Measurements from ENCODE around the gene CA6. TPM values are rescaled to one million over a fixed set of nuclear protein-coding genes. Genes with fewer than 3 reads are reported as not detected.
"Not testable (repeated sequence)": the region's sequence is repeated elsewhere in the genome, so short reads cannot be mapped to it uniquely, and the experiment has no call there.

CA6 gene
- not detected for polyA plus RNA-seq

DNA sequence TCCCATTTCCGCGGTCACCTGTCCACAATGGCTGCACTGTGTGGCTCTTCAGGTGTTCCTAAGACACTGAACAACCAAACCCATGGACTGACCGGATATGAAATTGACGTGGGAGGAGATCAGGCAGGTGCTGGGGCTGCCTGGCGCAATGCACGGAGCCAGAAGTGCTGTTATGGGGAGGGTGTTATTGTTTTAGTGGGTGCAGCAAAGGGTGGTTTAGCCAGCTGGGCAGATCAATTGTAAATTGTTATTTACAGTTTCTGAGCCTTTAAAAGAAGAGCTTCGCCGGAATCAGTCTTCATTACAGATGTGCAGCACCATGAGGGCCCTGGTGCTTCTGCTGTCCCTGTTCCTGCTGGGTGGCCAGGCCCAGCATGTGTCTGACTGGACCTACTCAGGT, at the start of gene CA6:
TSS of gene CA6 (plus strand) at position 301 of the 400 bp plus-strand sequence. CDS start at position 320, 19 bp downstream.
- peaks cover 1 to 6% (median 3%) of the 10 kb centered on the region in 3 donors for H3K27me3 Mint-ChIP-seq (ENCODE audit: low read depth in 3 of 3)
- no peak for DNase-seq
- peak within 1 kb of the TSS in 3 of 5 donors; percentile 9 to 20 (median 10) for H3K4me3 Mint-ChIP-seq
- peak within 1 kb of the TSS in 3 of 6 donors; percentile 34 to 72 (median 40) for H3K27ac Mint-ChIP-seq
- H3K4me1 Mint-ChIP-seq: peaks cover 10 to 14% of the 10 kb centered on the region in 2 donors
- no peaks in the 10 kb centered on the region for H3K9me3 Mint-ChIP-seq
- H3K36me3 Mint-ChIP-seq: no peaks in the 10 kb centered on the region

DNA sequence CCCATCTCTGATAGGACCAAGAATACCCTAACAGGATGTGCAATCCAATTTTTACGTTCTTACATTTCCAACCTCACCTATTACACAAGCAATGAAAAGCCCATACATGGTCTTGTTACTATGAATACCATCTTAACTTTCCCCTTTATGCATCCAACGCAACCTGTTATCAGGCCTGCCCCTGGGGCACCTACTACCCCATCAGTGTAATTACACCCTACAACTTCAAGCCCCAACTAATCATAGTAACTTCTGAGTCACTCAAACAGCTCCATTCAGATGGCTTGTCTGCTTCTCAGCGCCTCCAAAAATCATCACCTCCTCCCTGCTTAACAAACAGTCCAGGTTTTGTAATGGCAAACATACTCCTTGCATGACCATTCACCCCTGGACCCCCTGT, 48.9 kb upstream of the CA6 start:
- H3K36me3 Mint-ChIP-seq; DNase-seq; H3K4me1 Mint-ChIP-seq; H3K9me3 Mint-ChIP-seq; H3K27ac Mint-ChIP-seq; H3K27me3 Mint-ChIP-seq (ENCODE audit: low read depth in 3 of 3); H3K4me3 Mint-ChIP-seq: not testable (repeated sequence)

DNA sequence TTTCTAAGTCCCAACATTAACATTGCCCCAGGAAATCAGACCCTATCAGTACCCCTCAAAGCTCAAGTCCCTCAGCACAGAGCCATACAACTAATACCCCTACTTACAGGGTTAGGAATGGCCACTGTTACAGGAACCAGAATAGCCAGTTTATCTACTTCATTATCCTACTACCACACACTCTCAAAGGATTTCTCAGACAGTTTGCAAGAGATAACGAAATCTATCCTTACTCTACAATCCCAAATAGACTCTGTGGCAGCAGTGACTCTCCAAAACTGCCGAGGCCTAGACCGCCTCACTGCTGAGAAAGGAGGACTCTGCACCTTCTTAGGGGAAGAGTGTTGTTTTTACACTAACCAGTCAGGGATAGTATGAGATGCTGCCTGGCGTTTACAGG, 48.2 kb upstream of the CA6 start:
- not testable (repeated sequence) for H3K4me1 Mint-ChIP-seq; H3K36me3 Mint-ChIP-seq; H3K4me3 Mint-ChIP-seq; H3K9me3 Mint-ChIP-seq; H3K27me3 Mint-ChIP-seq (ENCODE audit: low read depth in 3 of 3); DNase-seq; H3K27ac Mint-ChIP-seq

DNA sequence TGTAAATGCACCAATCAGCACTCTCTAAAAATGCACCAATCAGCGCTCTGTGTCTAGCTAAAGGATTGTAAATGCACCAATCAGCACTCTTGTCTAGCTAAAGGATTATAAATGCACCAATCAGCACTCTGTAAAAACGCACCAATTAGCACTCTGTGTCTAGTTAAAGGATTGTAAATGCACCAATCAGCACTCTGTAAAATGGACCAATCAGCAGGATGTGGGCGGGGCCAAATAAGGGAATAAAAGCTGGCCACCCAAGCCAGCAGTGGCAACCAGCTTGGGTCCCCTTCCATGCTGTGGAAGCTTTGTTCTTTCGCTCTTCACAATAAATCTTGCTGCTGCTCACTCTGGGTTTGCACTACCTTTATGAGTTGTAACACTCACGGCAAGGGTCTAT, 47.2 kb upstream of the CA6 start:
- not testable (repeated sequence) for H3K9me3 Mint-ChIP-seq; H3K27ac Mint-ChIP-seq; H3K4me1 Mint-ChIP-seq; H3K36me3 Mint-ChIP-seq; H3K4me3 Mint-ChIP-seq; H3K27me3 Mint-ChIP-seq (ENCODE audit: low read depth in 3 of 3); DNase-seq

DNA sequence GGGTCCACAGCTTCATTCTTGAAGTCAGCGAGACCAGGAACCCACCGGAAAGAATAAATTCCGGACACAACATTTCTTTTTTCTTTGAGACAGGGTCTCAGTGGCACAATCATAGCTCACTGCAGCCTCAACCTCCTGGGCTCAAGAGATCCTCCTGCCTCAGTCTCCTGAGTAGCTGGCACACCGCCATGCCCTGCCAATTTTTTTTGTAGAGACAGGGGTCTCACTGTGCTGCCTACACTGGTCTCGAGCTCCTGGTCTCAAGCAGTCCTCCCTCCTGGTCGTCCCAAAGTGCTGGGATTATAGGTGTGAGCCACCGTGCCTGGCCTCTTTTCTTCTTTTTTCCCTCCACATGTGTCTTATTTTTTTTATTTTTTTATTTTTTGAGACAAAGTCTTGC, 46.6 kb upstream of the CA6 start:
- no peaks in the 10 kb centered on the region for H3K36me3 Mint-ChIP-seq
- peaks cover 2 to 4% (median 3%) of the 10 kb centered on the region in 3 donors for H3K27me3 Mint-ChIP-seq (ENCODE audit: low read depth in 3 of 3)
- no peak overlapping the region for H3K4me3 Mint-ChIP-seq
- DNase-seq: no peak
- H3K9me3 Mint-ChIP-seq: no peaks in the 10 kb centered on the region
- H3K27ac Mint-ChIP-seq: no peak overlapping the region
- H3K4me1 Mint-ChIP-seq: peaks cover 3 to 6% of the 10 kb centered on the region in 2 donors

DNA sequence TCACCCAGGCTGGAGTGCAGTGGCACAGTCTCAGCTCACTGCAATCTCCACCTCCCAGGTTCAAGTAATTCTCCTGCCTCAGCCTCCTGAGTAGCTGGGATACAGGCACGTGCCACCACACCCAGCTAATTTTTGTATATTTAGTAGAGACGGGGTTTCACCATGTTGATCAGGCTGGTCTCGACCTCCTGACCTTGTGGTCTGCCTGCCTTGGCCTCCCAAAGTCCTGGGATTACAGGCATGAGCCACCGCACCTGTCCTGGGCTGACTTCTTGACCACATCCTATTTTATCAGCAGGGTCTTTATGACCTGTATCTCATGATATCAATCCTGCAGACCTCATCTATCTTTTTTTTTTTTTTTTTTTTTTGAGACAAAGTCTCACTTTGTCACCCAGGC, 45.0 kb upstream of the CA6 start:
- DNase-seq; H3K4me3 Mint-ChIP-seq; H3K27me3 Mint-ChIP-seq (ENCODE audit: low read depth in 3 of 3); H3K27ac Mint-ChIP-seq; H3K36me3 Mint-ChIP-seq; H3K4me1 Mint-ChIP-seq; H3K9me3 Mint-ChIP-seq: not testable (repeated sequence)

DNA sequence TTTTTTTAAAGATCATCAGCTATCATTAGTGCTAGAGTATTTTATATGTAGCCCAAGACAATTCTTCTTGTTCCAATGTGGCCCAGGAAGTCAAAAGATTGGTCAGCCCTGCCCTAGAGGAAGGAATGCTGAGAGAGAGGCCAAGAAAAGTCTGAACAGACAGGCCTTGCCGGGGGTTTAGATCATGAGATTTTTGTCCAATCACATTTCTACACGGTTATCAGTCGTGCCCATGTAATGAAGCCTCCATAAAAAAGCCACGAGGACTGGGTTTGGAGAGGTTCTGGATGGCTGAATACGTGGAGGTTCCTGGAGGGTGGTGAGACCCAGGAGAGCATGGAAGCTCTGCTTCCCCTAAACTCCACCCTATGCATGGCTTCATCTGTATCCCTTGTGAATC, 42.9 kb upstream of the CA6 start:
- Mint-ChIP-seq H3K4me1 (peaks cover 3 to 6% of the 10 kb centered on the region in 2 donors), H3K27ac (no peak overlapping the region), H3K4me3 (no peak overlapping the region), H3K9me3 (no peaks in the 10 kb centered on the region), H3K36me3 (no peaks in the 10 kb centered on the region), H3K27me3 (ENCODE audit: low read depth in 3 of 3) (peaks cover 0 to 4% (median 3%) of the 10 kb centered on the region in 3 donors)
- DNase-seq: no peak

DNA sequence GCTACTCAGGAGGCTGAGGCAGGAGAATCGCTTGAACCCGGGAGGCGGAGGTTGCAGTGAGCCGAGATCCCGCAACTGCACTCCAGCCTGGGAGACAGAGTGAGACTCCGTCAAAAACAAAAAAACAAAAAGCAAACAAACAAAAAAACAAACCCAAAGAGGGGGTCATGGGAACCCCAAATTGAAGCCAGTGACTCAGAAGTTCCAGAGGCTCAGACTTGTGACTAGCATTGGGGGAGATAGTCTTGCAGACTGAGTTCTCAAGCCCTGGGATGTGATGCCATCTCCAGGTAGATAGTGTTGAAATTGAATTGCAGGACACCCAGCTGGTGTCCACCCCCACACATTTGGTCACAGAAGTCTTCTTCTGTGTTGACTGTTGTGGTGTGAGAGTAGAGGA, 42.3 kb upstream of the CA6 start:
- H3K36me3 Mint-ChIP-seq: no peaks in the 10 kb centered on the region
- H3K4me3 Mint-ChIP-seq: no peak overlapping the region
- no peaks in the 10 kb centered on the region for H3K9me3 Mint-ChIP-seq
- no peak for DNase-seq
- peaks cover 2 to 4% (median 3%) of the 10 kb centered on the region in 3 donors for H3K27me3 Mint-ChIP-seq (ENCODE audit: low read depth in 3 of 3)
- H3K27ac Mint-ChIP-seq: no peak overlapping the region
- H3K4me1 Mint-ChIP-seq: peaks cover 3 to 5% of the 10 kb centered on the region in 2 donors

DNA sequence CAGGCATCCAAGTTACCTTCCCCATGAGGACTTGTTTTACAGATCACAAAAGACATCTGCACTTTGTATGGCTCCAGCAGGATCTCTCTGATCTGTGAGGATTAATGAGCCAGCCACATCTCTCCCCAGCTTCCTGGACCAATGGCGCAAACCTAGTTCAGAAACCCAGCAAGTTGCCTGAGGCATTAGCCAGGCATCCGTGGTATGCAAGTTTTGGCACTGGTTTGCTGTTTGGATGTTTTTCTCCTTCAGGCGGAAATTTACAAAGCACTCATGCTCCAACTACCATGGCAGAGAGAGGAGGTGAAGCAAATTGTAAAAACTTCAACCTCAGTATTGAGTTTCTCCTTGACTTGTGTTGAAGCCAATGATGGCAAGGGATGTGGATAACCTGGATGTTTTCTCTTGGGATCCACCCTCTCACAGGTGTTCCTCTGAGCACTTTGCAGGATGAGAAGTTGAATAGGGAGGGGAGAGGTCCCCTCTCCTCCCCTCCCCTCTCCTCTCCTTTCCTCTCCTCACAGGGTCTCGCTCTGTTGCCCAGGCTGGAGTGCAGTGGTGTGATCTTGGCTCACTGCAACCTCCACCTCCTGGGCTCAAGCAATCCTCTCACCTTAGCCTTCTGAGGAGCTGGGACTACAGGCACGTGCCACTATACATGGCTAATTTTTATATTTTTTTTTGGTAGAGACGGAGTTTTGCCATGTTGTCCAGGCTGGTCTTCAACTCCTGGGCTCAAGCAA, 41.6 kb upstream of the CA6 start:
- Mint-ChIP-seq H3K27ac (no peak overlapping the region), H3K4me1 (no peaks in the 10 kb centered on the region), H3K4me3 (no peak overlapping the region), H3K9me3 (no peaks in the 10 kb centered on the region), H3K27me3 (ENCODE audit: low read depth in 3 of 3) (peaks cover 0 to 2% (median 2%) of the 10 kb centered on the region in 3 donors), H3K36me3 (no peaks in the 10 kb centered on the region)
- no peak for DNase-seq

DNA sequence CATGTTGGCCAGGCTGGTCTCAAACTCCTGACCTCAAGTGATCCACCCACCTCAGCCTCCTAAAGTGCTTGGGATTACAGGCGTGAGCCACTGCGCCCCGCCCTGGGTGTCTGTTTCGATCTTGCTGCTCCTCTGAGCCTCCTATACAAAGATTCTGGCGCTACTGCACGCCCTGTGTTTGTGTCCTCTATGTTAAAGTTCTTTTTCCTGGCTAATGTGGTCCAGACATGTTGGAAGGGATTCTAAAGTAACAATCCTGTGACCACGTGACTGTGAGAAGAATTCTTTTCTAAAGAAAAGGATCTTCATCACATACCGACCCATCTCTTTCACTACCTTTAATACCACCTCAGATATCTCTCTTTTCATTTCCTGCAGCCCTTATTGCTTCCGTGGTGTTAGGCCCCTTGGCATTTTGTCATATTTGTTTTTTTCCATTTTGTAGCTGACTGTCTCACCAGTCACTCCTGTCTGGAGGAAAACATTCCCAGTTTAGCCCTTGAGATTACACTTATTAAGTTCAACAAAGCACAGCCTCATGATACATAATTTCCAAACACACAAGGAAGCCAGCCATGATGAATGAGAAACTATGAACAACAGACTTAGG, 40.0 kb upstream of the CA6 start:
- Mint-ChIP-seq H3K27me3 (ENCODE audit: low read depth in 3 of 3) (peaks cover 0 to 2% (median 2%) of the 10 kb centered on the region in 3 donors), H3K36me3 (no peaks in the 10 kb centered on the region), H3K4me1 (no peaks in the 10 kb centered on the region), H3K9me3 (no peaks in the 10 kb centered on the region), H3K4me3 (no peak overlapping the region), H3K27ac (no peak overlapping the region)
- no peak for DNase-seq

DNA sequence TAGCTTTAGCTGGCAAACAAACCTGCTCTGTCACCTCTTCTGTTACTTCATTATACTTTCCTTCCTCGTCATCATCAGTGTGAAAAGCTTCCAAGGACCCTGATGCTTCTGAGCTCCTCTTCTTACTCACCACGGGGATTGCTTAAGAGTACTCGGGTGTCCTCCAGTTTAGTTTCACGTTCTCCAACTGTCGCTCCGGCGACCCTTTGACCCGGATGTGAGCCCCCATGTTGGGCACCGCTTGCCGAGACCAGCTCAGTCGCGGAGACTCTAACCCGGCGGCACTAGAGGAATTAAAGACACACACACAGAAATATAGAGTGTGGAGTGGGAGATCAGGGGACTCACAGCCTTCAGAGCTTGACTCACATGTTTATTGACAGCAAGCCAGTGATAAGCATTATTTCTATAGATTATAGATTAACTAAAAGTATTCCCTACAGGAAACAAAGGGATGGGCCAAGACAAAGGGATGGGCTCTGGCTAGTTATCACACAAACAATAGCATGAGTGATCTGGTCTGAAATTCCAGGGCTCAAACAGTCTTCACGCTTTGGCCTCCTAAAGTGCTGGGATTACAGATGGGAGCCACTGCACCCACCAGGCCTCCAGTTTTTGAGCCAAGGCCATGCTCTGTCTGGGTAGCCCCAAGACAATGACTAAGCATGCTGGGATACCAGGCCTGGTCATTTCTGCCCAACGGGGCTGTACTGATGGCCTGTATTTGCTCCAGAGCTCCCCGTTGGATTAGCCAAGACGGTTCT, 37.1 kb upstream of the CA6 start:
- Mint-ChIP-seq H3K27ac (no peak overlapping the region), H3K27me3 (ENCODE audit: low read depth in 3 of 3) (peaks cover 0 to 2% (median 0%) of the 10 kb centered on the region in 3 donors), H3K36me3 (no peaks in the 10 kb centered on the region), H3K9me3 (no peaks in the 10 kb centered on the region), H3K4me3 (no peak overlapping the region), H3K4me1 (no peaks in the 10 kb centered on the region)
- no peak for DNase-seq

DNA sequence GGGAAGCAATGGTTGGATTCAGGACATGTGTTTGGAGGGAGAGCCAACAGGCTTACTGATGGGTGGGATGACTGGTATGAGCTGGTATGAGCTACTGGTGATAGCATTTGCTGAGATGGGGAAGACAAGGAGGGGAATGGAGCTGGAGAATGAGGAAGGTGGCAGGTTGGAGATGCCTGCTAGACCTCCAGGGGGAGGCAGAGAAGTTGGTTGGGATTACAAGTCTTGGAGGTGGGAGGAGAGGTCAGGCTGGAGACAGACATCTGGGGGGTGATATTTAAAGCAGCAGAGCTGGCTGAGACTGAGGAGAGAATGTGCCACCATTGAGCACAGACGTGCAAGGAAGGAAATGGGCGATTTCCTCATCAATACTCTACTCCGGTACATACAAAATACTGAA, 35.3 kb upstream of the CA6 start:
- Mint-ChIP-seq H3K27me3 (ENCODE audit: low read depth in 3 of 3) (peaks cover 0 to 2% (median 1%) of the 10 kb centered on the region in 3 donors), H3K9me3 (no peaks in the 10 kb centered on the region), H3K27ac (no peak overlapping the region), H3K4me3 (no peak overlapping the region), H3K4me1 (no peaks in the 10 kb centered on the region), H3K36me3 (no peaks in the 10 kb centered on the region)
- DNase-seq: no peak

DNA sequence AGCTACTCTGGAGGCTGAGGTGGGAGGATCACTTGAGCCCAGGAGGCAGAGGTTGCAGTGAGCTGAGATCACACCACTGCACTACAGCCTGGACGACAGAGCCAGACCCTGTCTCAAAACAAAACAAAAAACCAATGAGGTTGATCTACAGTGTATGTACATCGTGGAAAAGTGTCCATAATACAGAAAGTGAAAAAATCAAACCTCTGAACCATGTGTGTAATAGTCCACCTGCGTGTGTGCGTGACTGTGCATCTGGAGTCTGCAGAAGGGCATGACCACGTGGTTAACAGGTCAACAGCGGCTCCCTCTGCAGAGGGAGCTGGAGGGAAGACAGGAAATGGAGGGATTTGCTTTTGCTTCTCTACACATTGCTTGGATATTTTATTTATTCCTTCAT, 34.8 kb upstream of the CA6 start:
- Mint-ChIP-seq H3K27me3 (ENCODE audit: low read depth in 3 of 3) (peaks cover 0 to 2% (median 1%) of the 10 kb centered on the region in 3 donors), H3K4me3 (no peak overlapping the region), H3K4me1 (no peaks in the 10 kb centered on the region), H3K9me3 (no peaks in the 10 kb centered on the region), H3K27ac (no peak overlapping the region), H3K36me3 (no peaks in the 10 kb centered on the region)
- no peak for DNase-seq

Data from immature natural killer cell (primary cell).